ENCODE data around the gene SLCO1B1.

- TF ChIP-seq REST (IDR thresholded peaks at IDR 0.05; ENCODE audit: insufficient read depth in 1 of 2, low read depth in 2 of 2, low read length in 2 of 2) (no peak), TAF1 (IDR thresholded peaks at IDR 0.05; ENCODE audit: borderline replicate concordance, insufficient read depth, low read length) (no peak), FOXP2 (optimal IDR thresholded peaks at IDR 0.05; ENCODE audit: borderline replicate concordance, extremely low read depth, extremely low read length, insufficient read depth) (no peak), POLR2AphosphoS5 (IDR thresholded peaks at IDR 0.05; ENCODE audit: low read depth, low read length) (no peak)
Measured at GRCh38 chr12:21118760-21119159, 12.2 kb upstream of the SLCO1B1 start.

Measured in PFSK-1 (cell line).